GM18870 (cell line): ENCODE data around the gene OXER1.
A peak's percentile ranks its signal among the peaks of the same experiment; 100 is the strongest.
"Not testable (repeated sequence)": the region's sequence is repeated elsewhere in the genome, so short reads cannot be mapped to it uniquely, and the experiment has no call there.

ENCODE experiments used
- ATAC-seq: cut with Tn5 transposase; IDR thresholded peaks from one replicate; pipeline ENCODE4 v1.9.1; 2021; ENCODE audit warnings: moderate library complexity; ENCODE audit not compliant: unreplicated experiment

The OXER1 gene

DNA sequence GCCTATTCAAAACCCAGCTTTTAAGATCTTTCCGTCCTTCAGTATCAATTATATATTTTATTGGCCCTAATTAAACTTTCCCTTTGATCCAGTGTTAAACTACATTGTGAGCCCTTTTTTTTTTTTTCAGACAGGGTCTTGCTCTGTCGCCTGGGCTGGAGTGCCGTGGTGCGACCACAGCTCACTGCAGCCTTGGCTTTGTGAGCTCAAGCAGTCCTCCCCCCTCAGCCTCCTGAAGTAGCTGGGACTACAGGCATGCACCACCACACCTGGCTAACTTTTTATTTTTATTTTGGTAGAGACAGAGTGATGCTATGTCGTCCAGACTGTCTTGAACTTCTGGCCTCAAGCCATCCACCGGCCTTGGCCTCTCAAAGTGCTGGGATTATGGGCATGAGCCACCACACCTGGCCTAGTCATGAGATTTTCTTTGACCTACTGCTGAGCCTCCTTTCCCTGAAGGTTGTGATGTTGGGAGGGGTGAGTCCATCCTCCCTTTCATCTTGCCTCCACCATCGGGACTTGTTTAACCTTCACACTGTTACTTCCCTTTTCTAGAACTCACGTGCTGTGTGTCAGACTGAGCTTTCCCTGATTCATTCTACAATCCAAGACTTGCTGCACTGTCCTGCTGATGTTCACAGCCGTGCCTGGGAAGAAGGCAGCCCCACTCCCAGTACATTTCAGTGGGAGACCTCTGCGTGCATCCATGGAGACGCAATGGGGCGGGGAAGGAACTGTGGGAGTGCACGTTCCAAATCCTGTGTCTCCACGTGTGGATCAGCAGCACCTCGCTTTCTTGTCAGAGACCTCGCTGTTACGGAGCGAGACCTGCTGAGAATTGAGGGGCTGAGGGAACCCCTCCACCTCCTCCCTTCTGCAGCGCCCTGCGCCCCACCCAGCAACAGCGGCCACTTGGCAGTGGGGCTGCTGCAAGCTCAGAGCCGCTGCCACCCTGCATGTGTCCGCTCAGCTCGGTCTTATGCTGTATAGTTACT is 10.8 kb downstream of the OXER1 start:
- ATAC-seq, result no peak

DNA sequence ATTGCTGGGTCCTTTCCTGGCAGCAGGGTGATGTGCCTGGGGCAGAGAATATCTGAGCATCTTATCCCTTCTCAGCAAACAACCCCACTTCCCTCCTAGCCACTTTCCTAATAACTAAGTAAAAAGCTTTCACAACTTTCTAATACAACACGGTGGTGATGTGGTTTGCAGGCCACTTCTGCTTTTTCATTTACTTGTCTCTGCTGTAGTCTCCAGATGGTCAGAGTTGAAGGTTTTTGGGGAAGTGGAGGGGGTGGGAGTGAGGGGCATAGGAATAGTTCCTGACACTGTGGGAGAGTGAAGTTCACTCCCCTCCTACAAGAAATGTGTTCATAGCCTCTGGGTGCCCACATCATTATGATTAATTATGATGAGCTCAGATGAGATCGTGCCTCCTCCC is 11.6 kb downstream of the OXER1 start:
- peak; percentile 91 for ATAC-seq

DNA sequence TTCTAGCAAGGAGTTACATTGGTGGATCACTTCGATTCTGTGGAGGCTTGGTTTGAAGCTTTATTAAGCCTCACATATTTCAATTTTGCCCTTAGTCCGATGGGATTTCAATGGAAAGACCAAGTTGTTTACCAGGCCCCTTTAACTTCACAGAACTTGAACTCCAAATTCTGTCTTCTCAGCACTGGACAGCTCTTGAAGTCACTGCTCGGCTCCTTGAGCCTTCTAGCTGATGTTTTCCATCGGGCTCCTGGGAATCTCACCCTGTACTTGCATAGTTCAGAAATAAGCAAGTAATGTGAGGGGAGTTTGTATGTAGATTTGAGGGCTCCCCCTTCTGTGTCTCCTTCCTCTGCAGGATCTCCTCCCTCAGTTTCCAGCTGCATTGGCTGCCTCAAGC is 15.1 kb downstream of the OXER1 start:
- ATAC-seq, result no peak

DNA sequence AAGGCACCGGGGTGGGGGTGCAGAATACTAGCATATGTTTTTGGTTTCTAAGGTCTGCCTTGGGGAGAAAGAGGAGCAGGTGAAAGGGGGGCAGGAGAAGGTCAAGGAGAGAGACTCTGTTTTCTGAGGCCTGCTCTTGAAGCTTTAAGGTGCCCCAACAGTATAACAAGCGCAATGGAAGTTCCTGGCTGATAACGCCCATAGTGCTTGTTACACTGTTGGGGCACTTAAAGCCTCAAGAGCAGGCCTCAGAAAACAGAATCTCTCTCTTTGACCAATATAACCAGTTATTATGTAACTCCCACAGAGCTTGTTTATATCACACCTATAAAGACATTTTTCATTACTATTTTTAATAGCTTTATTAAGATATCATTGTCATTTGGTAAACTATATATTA is 16.5 kb downstream of the OXER1 start:
- no peak for ATAC-seq

DNA sequence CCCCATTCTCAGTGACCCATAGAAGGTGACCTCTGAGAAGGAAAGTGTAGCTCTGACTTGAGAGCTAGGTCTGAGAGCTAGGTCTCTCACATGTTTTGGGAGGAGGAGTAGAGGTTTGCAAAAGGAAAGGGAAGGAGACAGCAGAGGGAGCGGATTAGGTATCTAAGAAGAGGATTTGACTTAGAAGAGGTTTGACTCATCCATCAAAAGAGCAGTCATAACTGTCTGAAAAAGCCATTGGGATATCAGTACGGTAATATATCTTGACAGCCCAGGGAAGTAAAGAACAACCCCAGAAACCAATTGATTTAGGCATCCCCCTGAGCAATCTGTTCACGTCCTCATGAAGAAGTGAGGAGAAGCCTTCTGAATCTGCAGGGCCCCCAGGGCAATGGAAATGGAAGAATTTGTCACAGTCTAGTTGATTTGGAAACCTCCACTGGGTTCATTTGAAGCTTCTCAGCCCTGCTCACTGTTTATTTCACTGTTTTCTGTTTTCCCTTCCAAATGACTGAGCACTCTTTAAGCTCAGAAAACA is 19.3 kb downstream of the OXER1 start:
- no peak for ATAC-seq

DNA sequence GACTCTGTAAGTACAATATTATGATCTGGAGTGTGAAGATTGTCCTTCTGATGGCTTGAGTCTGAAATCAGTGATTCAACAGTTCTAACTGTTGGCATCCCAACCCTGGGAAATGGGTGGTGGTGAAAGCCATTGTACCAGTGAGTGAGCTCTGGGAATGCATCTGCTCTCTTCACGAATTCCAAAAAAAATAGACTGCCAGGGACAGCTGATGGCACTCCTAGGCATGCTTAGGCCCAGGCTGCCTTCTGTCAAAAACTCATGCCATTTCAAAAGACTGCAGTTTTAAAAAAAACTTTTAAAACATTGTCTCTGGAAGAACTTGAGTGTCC is 20.3 kb downstream of the OXER1 start:
- no peak for ATAC-seq

DNA sequence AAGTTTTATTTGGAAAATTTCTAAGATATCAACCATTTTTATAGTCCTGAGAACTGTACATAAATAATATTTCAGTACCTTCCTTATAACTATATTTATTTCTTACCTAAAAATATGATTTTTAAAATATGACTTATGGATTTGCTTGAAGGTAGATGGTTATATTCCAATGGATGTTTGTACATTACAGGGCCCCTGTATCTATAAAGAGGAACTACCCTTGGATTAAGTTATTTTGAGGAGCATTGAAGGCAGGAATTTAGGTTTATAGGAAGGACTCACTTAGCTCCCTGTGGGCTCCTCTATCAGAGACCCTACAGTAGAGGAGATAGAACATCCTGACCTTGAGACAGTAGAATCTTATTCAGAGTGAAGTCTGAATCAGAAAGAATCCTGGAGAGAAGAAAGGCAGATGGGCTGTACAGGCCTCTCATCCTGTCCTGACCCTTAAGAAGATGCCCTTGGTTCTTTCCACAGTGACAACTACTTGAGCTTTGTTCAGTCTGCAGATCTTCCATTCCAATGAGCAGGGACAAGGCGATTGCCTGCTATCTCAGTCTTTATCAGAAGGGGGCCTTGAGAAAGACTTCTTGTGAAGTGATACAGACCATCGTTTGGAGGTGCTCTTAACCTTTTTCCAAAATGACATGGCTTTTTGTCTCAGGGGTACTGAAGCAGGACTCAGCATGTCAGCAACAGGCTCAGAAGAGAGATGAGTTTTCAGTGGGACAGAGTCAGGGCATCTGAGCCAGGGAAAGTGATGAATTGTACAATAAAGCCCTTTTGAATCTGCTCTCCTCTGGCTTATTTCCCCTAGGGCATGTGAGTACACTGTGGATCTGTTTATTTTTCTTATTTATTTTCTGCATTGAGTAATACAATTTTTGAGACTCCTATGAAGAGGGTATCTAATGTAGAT is 20.9 kb downstream of the OXER1 start:
- no peak for ATAC-seq

DNA sequence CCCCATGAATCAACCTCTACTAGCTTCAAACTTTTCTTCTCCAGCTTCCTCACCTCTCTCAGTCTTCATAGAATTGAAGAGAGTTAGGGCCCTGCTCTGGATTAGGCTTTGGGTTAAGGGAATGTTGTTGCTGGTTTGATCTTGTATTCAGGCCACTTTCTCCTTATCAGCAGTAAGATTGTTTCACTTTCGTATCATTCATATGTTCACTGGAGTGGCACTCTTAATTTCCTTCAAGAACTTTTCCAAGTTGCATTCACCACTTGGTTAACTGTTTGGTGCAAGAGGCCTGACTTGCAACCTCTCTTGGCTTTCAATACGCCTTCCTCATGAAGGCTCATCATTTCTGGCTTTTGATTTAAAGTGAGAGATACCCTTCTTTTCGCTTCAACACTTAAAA is 22.8 kb downstream of the OXER1 start:
- ATAC-seq, result no peak

DNA sequence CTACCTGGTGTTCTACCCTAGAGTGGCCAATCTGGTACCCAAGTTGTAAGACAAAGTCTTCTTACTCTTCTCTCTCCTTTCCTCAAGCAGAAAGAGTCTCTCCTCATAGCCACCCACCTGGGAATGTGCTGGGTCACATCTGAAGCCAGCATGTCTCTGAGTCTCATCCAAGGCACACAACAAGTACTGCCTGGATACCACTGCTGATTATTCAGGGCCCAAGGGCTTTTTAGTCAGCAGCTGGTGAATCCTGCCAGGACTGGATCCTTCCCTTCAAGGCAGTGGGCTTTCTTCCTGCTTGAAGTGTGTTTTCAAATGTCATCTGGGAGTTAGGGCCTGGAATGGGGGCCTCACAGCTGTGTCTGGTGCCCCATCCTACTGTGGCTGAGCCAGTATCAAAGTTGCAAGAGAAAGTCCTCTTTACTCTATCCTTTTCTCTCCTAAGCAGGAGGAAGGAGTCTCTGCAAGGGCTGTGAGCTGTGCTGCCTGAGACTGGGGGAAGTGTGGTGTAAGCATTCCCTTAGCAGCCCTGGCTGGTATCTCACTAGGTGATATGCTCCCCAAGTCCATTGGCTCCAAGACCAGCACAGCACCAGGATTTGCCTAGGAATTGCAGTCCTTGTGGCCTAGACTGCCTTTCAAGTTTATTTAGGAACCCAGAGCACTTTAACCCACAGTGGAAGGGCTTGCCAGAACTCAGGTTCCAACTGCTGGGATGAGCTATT is 27.2 kb downstream of the OXER1 start:
- no peak for ATAC-seq

DNA sequence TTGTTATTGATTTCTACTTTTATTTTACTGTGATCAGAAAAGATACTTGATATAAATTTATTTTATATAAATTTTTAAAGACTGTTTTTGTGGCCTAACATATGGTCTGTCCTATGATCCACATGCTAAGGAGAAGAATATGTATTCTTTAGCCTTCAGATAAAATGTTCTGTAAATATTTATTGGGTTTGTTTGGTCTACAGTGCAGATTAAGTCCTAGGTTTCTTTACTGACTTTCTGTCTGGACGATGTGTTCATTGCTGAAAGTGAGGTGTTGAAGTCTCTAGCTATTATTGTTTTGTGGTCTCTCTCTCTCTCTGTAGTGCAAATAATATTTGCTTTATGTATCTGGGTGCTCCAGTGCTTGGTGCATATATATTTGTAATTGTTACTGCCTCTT is 30.1 kb downstream of the OXER1 start:
- ATAC-seq, result no peak

DNA sequence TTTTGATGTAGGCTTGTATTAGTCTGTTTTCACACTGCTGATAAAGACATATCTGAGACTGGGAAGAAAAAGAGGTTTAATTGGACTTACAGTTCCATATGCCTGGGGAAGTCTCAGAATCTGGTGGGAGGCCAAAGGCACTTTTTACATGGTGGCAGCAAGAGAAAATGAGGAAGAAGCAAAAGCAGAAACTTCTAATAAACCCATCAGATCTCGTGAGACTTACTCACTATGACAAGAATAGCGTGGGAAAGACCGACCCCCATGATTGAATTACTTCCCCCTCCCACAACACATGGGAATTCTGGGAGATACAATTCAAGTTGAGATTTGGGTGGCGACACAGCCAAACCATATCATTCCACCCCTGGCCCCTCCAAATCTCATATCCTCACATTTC is 32.6 kb downstream of the OXER1 start:
- ATAC-seq, result not testable (repeated sequence)

DNA sequence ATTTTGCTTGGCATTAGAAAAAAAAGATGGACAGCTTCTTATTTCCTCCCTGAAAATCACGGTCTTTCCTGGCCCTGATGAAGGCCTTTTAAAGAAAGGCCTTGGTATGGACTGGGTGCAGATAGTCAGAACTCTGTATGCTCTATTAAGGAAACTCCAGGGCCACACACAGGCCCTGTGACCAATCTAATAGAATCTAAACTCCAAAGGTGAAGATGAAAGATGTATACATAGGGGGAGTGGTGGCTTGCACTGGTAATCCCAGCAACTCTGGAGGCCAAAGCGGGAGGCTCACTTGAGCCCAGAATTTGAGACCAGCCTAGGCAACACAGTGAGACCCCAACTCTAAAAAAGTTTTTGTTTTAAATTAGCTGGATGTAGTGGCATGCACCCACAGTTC is 37.3 kb downstream of the OXER1 start:
- no peak for ATAC-seq

DNA sequence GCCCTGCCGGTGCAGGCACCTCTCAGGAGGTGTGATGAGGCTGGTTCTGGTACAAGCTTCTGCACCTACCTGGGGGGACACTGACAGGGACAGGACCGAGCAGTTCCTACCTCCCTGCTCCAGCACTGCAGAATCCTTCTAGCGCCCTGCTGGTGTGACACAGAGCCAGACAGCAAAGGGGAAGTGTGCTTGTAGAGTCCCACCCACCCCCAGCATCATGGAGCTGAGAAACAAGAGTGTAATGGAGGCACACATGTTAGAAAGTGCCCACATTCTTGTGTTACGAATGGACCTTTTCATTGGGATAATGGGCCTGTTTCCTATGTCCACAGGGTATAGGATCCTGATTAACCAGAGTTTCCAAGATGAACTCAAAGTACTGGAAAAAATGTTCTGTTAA is 38.3 kb downstream of the OXER1 start:
- ATAC-seq, result no peak

DNA sequence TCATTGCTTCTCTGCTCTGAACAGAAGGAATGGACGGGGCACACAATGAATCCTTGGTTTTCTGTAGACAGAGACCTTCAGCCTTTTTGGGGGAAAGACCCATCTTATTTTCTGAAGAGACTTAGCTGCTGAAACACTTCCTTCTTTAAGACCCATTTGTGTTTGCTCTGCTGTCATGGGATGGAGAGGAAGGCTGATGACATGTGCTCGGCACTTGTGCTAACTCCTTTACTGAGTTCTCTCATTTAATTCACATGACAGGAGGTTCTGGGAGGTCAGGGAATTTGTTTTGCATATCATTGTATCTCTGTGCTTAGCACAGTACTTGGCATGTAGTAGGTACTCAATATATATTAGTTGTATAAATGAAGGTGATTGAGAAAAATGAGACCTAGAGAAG is 39.0 kb downstream of the OXER1 start:
- no peak for ATAC-seq

DNA sequence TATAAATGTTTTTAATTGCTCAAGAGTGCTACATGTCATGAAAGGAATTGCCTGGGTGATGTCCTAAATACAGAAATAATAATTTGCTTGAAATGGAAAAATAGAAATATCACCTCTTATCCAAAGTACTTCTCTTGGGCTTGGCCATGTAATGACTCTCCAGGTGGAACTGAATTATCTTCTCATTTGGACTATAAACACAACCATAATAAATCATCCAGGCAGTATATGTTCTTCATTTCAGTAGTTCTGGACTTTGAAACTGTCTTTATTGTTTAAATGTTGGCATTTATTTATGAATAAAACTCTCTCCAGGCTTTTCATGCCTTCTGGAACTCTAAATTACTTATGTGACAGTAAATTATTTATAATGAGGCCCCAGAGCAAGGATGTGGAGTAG is 40.5 kb downstream of the OXER1 start:
- no peak for ATAC-seq

DNA sequence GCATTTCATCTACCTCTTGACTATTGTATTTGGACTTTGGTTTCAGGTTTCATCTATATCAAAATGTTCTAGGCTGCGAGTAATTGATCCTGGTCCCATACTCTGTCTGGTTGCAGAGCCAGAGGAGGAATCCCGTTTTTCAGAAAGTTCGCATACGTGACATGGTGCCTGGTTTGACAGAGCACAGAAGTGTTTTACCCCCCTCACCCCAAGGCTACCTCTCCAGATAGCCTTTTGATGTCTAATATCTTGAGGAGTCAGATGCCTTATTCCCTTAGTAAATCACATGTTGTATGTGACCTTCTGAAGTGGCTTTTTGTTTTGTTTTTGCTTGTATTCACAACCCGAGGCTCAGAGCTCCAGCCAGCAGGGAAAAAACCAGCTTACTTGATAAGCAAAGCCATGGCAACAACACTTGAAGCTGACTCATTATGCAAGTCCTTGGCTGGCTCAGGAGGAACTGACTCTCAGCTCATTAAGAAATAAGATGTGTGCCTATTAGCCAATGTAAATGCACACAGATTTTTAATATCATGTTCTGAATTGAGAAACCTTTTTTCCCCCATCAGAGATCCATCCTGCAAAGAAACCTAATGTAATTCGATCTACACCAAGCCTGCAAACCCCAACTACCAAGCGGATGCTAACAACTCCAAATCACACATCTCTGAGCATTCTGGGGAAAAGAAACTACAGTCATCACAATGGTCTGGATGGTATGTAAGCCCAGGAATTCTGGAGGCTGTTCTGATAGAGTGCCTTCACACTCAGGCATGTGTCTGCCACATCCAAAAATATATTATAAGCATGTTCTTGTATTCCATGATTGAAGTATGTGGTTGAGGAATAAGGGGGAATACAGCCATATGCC is 41.4 kb downstream of the OXER1 start:
- ATAC-seq, result peak; percentile 96

DNA sequence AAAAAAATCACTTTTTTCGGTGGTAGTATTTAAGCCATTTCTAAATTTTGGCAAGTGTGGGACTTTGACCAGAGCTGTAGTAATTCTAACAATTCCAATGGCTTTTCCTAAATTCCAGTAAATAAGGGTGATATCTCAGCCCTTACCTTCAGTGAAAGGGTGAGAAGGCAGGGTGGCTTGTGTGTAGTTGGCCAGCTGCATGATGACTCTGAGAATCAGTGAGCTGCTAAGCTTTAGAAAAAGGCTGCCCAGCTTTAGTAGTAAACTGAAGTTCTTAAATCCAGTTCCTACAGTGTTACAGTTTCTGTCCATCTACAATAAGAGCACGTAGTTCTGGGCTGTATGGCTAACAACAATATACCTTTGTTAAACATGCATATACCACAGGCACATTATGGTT is 42.0 kb downstream of the OXER1 start:
- ATAC-seq, result no peak

DNA sequence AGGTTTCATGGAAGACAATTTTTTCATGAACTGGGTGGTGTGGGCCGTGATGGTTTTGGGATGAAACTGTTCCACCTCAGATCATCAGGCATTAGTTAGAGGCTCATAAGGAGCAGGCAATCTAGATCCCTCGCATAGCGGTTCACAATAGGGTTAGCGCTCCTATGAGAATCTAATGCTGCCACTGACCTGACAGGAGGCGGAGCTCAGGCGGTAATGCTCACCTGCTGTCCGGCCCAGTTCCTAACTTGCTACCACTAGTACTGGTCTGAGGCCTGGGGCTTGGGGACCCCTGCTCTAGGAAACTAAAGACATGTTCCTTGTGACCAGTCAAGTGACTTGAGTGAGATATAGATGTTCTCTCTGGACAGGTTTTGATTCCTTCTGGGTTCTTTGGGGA is 49.2 kb downstream of the OXER1 start:
- ATAC-seq, result no peak

DNA sequence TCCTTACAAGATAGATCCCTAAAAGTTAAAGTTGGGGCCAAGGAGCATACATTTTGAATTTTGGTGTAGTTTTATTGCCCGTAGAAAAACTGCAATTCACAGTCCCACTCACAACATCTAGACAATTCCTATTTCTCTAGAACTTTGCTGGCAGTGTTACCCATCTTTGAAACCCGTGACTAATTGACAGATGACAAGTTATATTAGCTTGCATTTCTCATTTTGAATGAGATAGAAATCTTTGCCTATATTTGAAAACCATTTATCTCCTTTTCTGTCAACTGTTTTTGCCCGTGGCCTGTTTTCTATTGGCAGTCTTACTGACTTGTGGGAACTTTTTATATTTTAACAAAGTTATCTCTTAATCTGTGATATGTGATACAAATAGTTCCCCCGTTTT is 50.0 kb downstream of the OXER1 start:
- ATAC-seq, result no peak

DNA sequence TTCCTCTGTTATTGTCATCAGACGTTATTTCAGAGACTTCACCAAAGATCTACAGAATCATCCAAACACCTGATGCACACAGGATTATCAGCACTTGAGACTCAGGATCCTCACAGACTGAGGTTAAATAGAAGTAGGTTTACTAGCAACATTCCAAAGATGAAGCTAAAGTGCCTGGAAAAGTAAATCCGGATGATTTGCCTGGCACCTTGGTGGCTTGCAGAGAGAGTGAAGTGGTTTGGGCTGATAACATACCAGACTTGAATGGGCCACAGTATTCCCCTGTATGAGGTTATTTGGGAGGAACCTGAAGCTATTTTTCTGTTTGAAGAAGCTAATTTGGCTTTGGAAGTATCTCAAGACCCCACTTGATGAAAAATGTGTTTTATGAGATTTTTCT is 51.0 kb downstream of the OXER1 start:
- ATAC-seq, result no peak
